ENCODE measurements around the gene AGPAT4. TPM values are rescaled to one million over a fixed set of nuclear protein-coding genes. Genes with fewer than 3 reads are reported as not detected.
A peak's percentile ranks its signal among the peaks of the same experiment; 100 is the strongest.

AGPAT4 gene
- polyA plus RNA-seq, 3 donors, result 6.4 to 15.8 (median 6.9) TPM

DNA sequence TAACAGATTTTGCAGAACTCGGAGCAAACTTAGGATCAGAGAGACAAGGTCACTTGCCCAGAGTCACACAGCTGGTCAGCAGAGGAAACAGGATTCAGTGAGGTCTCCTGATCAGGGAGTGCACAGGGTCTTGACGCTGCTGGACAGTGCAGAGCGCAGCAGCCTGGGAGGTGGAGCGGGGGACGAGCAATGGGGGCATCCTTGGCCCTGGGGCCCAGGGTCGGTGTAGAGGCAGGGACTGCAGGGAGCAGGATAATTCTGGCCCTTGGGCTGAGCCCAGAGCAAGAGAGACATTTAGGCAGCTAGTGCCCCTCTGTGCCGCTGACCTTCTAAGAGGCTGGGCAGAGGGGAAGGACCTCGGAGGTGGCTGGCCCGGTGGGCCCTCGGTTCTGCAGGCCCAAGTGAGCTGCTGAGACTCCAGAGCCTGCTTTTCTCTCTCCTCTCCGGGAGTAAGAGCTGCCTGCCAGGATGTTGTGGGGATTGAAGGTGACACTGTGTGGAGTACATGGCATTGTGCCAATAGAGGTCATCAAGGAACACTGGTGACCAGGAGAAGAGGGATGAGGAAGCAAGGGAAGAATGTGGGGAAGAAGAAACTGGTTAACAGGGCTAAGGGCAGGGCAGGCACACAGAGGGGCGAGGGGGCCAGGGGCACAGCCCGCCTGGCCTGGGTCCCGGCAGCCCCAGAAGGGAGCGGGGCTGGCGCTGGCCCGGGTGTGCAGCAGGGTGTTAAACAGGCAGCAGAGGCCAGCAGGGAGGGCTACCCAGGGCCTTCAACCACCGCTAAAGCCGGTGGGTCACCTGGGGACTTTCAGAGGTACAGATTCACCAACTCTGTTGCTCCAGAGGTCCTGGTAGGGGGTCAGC is 122.0 kb downstream of the AGPAT4 start:
- H3K36me3 Mint-ChIP-seq, result peaks cover 3 to 15% of the 10 kb centered on the region in 2 donors
- H3K27ac Mint-ChIP-seq, result peak overlapping the region in 4 of 7 donors; percentile 46 to 86 (median 69)
- H4K20me1 ChIP-seq (ENCODE audit: insufficient read depth, low read length), result no peaks in the 10 kb centered on the region
- H3K4me1 Mint-ChIP-seq, result no peaks in the 10 kb centered on the region
- H3K4me3 Mint-ChIP-seq, result no peak overlapping the region
- no peak overlapping the region for H3K27ac ChIP-seq (ENCODE audit: low read depth in 1 of 2, low read length in 2 of 2)
- intact Hi-C loops (cut with micrococcal nuclease), result no loop called here
- no peak for TF ChIP-seq CTCF (IDR thresholded peaks at IDR 0.05)
- no peak overlapping the region for H2AFZ ChIP-seq (ENCODE audit: insufficient read depth, low read depth, low read length, poor library complexity, severe bottlenecking)
- H3K9me3 ChIP-seq (replicated peaks in 1 of 2; ENCODE audit: control insufficient read depth in 1 of 2, insufficient read depth in 1 of 2, low read length in 2 of 2), result peaks cover 0 to under 1% of the 10 kb centered on the region in 2 donors
- peaks cover 0 to under 1% (median 0%) of the 10 kb centered on the region in 7 donors for H3K9me3 Mint-ChIP-seq
- no peaks in the 10 kb centered on the region for H3K36me3 ChIP-seq (replicated peaks in 1 of 2; ENCODE audit: control insufficient read depth in 1 of 2, insufficient read depth in 2 of 2, low read length in 2 of 2)
- no peak overlapping the region for H3K9ac ChIP-seq (ENCODE audit: insufficient read depth, low read length, poor library complexity, severe bottlenecking)
- no peak for DNase-seq
- H3K27me3 ChIP-seq (ENCODE audit: control insufficient read depth in 2 of 2, insufficient read depth in 2 of 2, low read length in 2 of 2), result no peaks in the 10 kb centered on the region
- 98% methylated on average over 18 of the region's 19 CpGs for WGBS (ENCODE audit: insufficient coverage)
- H3K4me2 ChIP-seq (replicated peaks; ENCODE audit: extremely low read depth, low read length, poor library complexity, severe bottlenecking), result no peak overlapping the region
- no peaks in the 10 kb centered on the region for H3K4me1 ChIP-seq (ENCODE audit: control insufficient read depth in 1 of 2, insufficient read depth in 2 of 2, low read length in 2 of 2)
- no peaks in the 10 kb centered on the region for H3K79me2 ChIP-seq (ENCODE audit: insufficient read depth, low read length)
- H3K4me3 ChIP-seq (replicated peaks in 1 of 3; ENCODE audit: low read depth in 2 of 3, low read length in 3 of 3), result no peak overlapping the region
- H3K27me3 Mint-ChIP-seq (ENCODE audit: low read depth in 3 of 3), result no peaks in the 10 kb centered on the region

GRCh38 chr6:161151059-161151645 is 122.7 kb downstream of the AGPAT4 start:
- Histone ChIP-seq H3K27me3 (ENCODE audit: control insufficient read depth in 2 of 2, insufficient read depth in 2 of 2, low read length in 2 of 2) (no peaks in the 10 kb centered on the region), H3K36me3 (replicated peaks in 1 of 2; ENCODE audit: control insufficient read depth in 1 of 2, insufficient read depth in 2 of 2, low read length in 2 of 2) (no peaks in the 10 kb centered on the region), H2AFZ (ENCODE audit: insufficient read depth, low read depth, low read length, poor library complexity, severe bottlenecking) (no peak overlapping the region), H3K9me3 (replicated peaks in 1 of 2; ENCODE audit: control insufficient read depth in 1 of 2, insufficient read depth in 1 of 2, low read length in 2 of 2) (no peaks in the 10 kb centered on the region), H3K4me3 (replicated peaks in 1 of 3; ENCODE audit: low read depth in 2 of 3, low read length in 3 of 3) (no peak overlapping the region), H3K27ac (ENCODE audit: low read depth in 1 of 2, low read length in 2 of 2) (no peak overlapping the region), H4K20me1 (ENCODE audit: insufficient read depth, low read length) (no peaks in the 10 kb centered on the region), H3K9ac (ENCODE audit: insufficient read depth, low read length, poor library complexity, severe bottlenecking) (no peak overlapping the region), H3K4me2 (replicated peaks; ENCODE audit: extremely low read depth, low read length, poor library complexity, severe bottlenecking) (no peak overlapping the region), H3K79me2 (ENCODE audit: insufficient read depth, low read length) (no peaks in the 10 kb centered on the region), H3K4me1 (ENCODE audit: control insufficient read depth in 1 of 2, insufficient read depth in 2 of 2, low read length in 2 of 2) (no peaks in the 10 kb centered on the region)
- H3K4me3 Mint-ChIP-seq, result no peak overlapping the region
- H3K4me1 Mint-ChIP-seq, result no peaks in the 10 kb centered on the region
- 95% methylated on average over 13 of the region's 18 CpGs for WGBS (ENCODE audit: insufficient coverage)
- H3K9me3 Mint-ChIP-seq, result no peaks in the 10 kb centered on the region
- H3K36me3 Mint-ChIP-seq, result peaks cover 3 to 15% of the 10 kb centered on the region in 2 donors
- H3K27me3 Mint-ChIP-seq (ENCODE audit: low read depth in 3 of 3), result no peaks in the 10 kb centered on the region
- intact Hi-C loops (cut with micrococcal nuclease), result no loop called here
- H3K27ac Mint-ChIP-seq, result peak overlapping the region in 2 of 7 donors; percentile 7 to 62
- no peak for TF ChIP-seq CTCF (IDR thresholded peaks at IDR 0.05)
- no peak for DNase-seq
